GM18867 (cell line): ENCODE results near the gene IFT122.

ENCODE experiments used
- ATAC-seq: cut with Tn5 transposase; IDR thresholded peaks from one replicate; pipeline ENCODE4 v1.9.1; 2021; ENCODE audit warnings: mild to moderate bottlenecking, moderate library complexity; ENCODE audit not compliant: unreplicated experiment

The IFT122 gene

GRCh38 chr3:129415830-129416229 is 24.2 kb upstream of the IFT122 start:
- no peak for ATAC-seq

GRCh38 chr3:129416415-129416814 is 23.6 kb upstream of the IFT122 start:
- no peak for ATAC-seq

GRCh38 chr3:129417326-129417725 is 22.7 kb upstream of the IFT122 start:
- ATAC-seq, result no peak

- ATAC-seq, result no peak
These were observed 21.7 kb upstream of the IFT122 start for GRCh38 chr3:129418041-129418973.

- ATAC-seq, result no peak
These were observed 20.5 kb upstream of the IFT122 start for GRCh38 chr3:129419476-129419875.

GRCh38 chr3:129421236-129421883 is 18.7 kb upstream of the IFT122 start:
- no peak for ATAC-seq

GRCh38 chr3:129421988-129422745 is 17.9 kb upstream of the IFT122 start:
- no peak for ATAC-seq

GRCh38 chr3:129422897-129423296 is 17.1 kb upstream of the IFT122 start:
- no peak for ATAC-seq

GRCh38 chr3:129424185-129424841 is 15.7 kb upstream of the IFT122 start:
- ATAC-seq, result peak; percentile 54

- ATAC-seq, result no peak
These were observed 14.8 kb upstream of the IFT122 start for GRCh38 chr3:129425213-129425612.

GRCh38 chr3:129425619-129426018 is 14.4 kb upstream of the IFT122 start:
- no peak for ATAC-seq

GRCh38 chr3:129428007-129428375 is 12.0 kb upstream of the IFT122 start:
- no peak for ATAC-seq

- ATAC-seq, result peak; percentile 90
These were observed 11.5 kb upstream of the IFT122 start, which contains the start of gene EFCAB12 for GRCh38 chr3:129428376-129429079. TSS of gene EFCAB12 (minus strand) at chr3:129428636. CDS start at chr3:129428488, 148 bp downstream.

GRCh38 chr3:129429080-129429451 is 11.0 kb upstream of the IFT122 start:
- no peak for ATAC-seq

GRCh38 chr3:129429602-129430001 is 10.4 kb upstream of the IFT122 start:
- no peak for ATAC-seq

- ATAC-seq, result no peak
These were observed 8.0 kb upstream of the IFT122 start for GRCh38 chr3:129432036-129432435.

- no peak for ATAC-seq
These were observed 7.4 kb upstream of the IFT122 start for GRCh38 chr3:129432671-129433070.

GRCh38 chr3:129433565-129433964 is 6.5 kb upstream of the IFT122 start:
- ATAC-seq, result no peak

- no peak for ATAC-seq
These were observed 5.9 kb upstream of the IFT122 start for GRCh38 chr3:129434140-129434539.

- no peak for ATAC-seq
These were observed 4.7 kb upstream of the IFT122 start for GRCh38 chr3:129435367-129435766.
